ENCODE results near the gene HEATR9. TPM values are rescaled to one million over a fixed set of nuclear protein-coding genes. Genes with fewer than 3 reads are reported as not detected.
A peak's percentile ranks its signal among the peaks of the same experiment; 100 is the strongest.

Gene HEATR9
- total RNA-seq, 1 donor from 2014 or later: not detected

DNA sequence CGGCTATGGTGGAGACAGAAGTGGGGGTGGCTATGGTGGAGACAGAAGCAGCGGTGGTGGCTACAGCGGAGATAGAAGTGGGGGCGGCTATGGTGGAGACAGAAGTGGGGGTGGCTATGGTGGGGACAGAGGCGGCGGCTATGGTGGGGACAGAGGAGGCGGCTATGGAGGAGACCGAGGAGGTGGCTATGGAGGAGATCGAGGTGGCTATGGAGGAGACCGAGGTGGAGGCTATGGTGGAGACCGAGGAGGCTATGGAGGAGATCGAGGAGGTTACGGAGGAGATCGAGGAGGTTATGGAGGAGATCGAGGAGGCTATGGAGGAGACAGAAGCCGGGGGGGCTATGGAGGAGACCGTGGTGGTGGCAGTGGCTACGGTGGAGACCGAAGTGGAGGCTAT, 24.1 kb downstream of the HEATR9 start:
- TF ChIP-seq, protein P1, sequence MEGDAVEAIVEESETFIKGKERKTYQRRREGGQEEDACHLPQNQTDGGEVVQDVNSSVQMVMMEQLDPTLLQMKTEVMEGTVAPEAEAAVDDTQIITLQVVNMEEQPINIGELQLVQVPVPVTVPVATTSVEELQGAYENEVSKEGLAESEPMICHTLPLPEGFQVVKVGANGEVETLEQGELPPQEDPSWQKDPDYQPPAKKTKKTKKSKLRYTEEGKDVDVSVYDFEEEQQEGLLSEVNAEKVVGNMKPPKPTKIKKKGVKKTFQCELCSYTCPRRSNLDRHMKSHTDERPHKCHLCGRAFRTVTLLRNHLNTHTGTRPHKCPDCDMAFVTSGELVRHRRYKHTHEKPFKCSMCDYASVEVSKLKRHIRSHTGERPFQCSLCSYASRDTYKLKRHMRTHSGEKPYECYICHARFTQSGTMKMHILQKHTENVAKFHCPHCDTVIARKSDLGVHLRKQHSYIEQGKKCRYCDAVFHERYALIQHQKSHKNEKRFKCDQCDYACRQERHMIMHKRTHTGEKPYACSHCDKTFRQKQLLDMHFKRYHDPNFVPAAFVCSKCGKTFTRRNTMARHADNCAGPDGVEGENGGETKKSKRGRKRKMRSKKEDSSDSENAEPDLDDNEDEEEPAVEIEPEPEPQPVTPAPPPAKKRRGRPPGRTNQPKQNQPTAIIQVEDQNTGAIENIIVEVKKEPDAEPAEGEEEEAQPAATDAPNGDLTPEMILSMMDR (IDR thresholded peaks at IDR 0.05; ENCODE audit: unreplicated experiment): no peak
- H3K36me3 Mint-ChIP-seq (ENCODE audit: low read depth, unreplicated experiment): peaks cover 31% of the 10 kb centered on the region
- H3K9me3 Mint-ChIP-seq (ENCODE audit: unreplicated experiment): no peaks in the 10 kb centered on the region
- peaks cover under 1% of the 10 kb centered on the region for H3K4me1 Mint-ChIP-seq (ENCODE audit: unreplicated experiment)
- H3K4me3 Mint-ChIP-seq (ENCODE audit: unreplicated experiment): no peak overlapping the region
- peaks cover 2% of the 10 kb centered on the region for H3K27me3 Mint-ChIP-seq (ENCODE audit: unreplicated experiment)
- no peak for DNase-seq (ENCODE audit: low spot score)
- no peak overlapping the region for H3K27ac Mint-ChIP-seq (ENCODE audit: unreplicated experiment)

GRCh38 chr17:35843698-35844097, 25.0 kb downstream of the HEATR9 start:
- Mint-ChIP-seq H3K4me1 (ENCODE audit: unreplicated experiment) (no peaks in the 10 kb centered on the region), H3K36me3 (ENCODE audit: low read depth, unreplicated experiment) (peaks cover 31% of the 10 kb centered on the region), H3K27ac (ENCODE audit: unreplicated experiment) (no peak overlapping the region), H3K4me3 (ENCODE audit: unreplicated experiment) (no peak overlapping the region), H3K27me3 (ENCODE audit: unreplicated experiment) (peaks cover 1% of the 10 kb centered on the region), H3K9me3 (ENCODE audit: unreplicated experiment) (no peaks in the 10 kb centered on the region)
- TF ChIP-seq, protein P1 (IDR thresholded peaks at IDR 0.05; ENCODE audit: unreplicated experiment): no peak
- no peak for DNase-seq (ENCODE audit: low spot score)

DNA sequence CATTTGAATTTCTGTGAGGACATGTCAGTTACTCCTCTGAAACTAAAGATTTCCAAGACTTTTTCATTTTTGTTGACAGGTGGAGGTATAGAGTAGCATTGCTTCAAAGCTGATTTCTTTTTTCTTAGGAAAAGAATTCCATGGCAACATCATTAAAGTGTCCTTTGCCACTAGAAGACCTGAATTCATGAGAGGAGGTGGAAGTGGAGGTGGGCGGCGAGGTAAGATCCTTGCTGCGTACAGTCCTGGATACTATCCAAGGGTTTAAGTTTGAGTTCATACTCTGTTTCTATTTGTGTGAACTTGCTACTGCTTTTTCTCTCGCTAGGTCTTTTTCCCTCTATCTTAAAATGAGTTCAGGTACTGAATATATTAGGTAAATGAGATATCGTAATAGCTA, 26.5 kb downstream of the HEATR9 start:
- no peaks in the 10 kb centered on the region for H3K9me3 Mint-ChIP-seq (ENCODE audit: unreplicated experiment)
- H3K4me3 Mint-ChIP-seq (ENCODE audit: unreplicated experiment): peak overlapping the region; percentile 12
- H3K4me1 Mint-ChIP-seq (ENCODE audit: unreplicated experiment): no peaks in the 10 kb centered on the region
- H3K36me3 Mint-ChIP-seq (ENCODE audit: low read depth, unreplicated experiment): peaks cover 35% of the 10 kb centered on the region
- H3K27me3 Mint-ChIP-seq (ENCODE audit: unreplicated experiment): peaks cover 1% of the 10 kb centered on the region
- no peak for DNase-seq (ENCODE audit: low spot score)
- TF ChIP-seq, protein P1 (IDR thresholded peaks at IDR 0.05; ENCODE audit: unreplicated experiment): no peak
- no peak overlapping the region for H3K27ac Mint-ChIP-seq (ENCODE audit: unreplicated experiment)

DNA sequence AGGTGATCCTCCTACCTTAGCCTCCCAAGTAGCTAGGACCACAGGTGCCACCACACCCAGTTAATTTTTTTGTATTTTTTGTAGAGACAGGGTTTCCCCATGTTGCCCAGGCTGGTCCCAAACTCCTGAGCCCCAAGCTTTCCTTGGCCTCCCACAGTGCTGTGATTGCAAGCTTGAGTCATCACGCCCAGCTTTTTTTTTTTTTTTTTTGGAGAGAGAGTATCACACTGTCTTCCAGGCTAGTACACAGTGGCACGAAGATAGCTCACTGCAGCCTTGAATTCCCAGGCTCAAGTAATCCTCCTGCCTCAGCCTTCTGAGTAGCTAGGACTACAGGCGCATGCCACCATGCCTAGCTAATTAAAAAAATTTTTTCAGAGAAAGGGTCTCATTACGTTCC, 27.2 kb downstream of the HEATR9 start:
- TF ChIP-seq, protein P1 (IDR thresholded peaks at IDR 0.05; ENCODE audit: unreplicated experiment): no peak
- Mint-ChIP-seq H3K36me3 (ENCODE audit: low read depth, unreplicated experiment) (peaks cover 36% of the 10 kb centered on the region), H3K4me3 (ENCODE audit: unreplicated experiment) (no peak overlapping the region), H3K4me1 (ENCODE audit: unreplicated experiment) (no peaks in the 10 kb centered on the region), H3K9me3 (ENCODE audit: unreplicated experiment) (no peaks in the 10 kb centered on the region), H3K27ac (ENCODE audit: unreplicated experiment) (no peak overlapping the region), H3K27me3 (ENCODE audit: unreplicated experiment) (peaks cover 1% of the 10 kb centered on the region)
- no peak for DNase-seq (ENCODE audit: low spot score)

- Mint-ChIP-seq H3K36me3 (ENCODE audit: low read depth, unreplicated experiment) (peaks cover 40% of the 10 kb centered on the region), H3K9me3 (ENCODE audit: unreplicated experiment) (no peaks in the 10 kb centered on the region), H3K4me1 (ENCODE audit: unreplicated experiment) (no peaks in the 10 kb centered on the region), H3K4me3 (ENCODE audit: unreplicated experiment) (no peak overlapping the region), H3K27ac (ENCODE audit: unreplicated experiment) (no peak overlapping the region), H3K27me3 (ENCODE audit: unreplicated experiment) (peaks cover 1% of the 10 kb centered on the region)
- TF ChIP-seq, protein P1 (IDR thresholded peaks at IDR 0.05; ENCODE audit: unreplicated experiment): no peak
- DNase-seq (ENCODE audit: low spot score): no peak
Measured at GRCh38 chr17:35841101-35841500, 27.6 kb downstream of the HEATR9 start.

Data from endothelial cell (in vitro differentiated cells).